HepG2 (cell line): ENCODE data around the gene THSD4. TPM values are rescaled to one million over a fixed set of nuclear protein-coding genes. Genes with fewer than 3 reads are reported as not detected.

Source experiments
- ELF4 ChIP-seq: sonication (generic); formaldehyde crosslinking; IDR thresholded peaks from 2 replicates; pipeline ENCODE4 v1.5.0; 2020; ENCODE audit warnings: missing genetic modification reagents, mild to moderate bottlenecking, moderate library complexity, borderline replicate concordance
- FOSL2 ChIP-seq: sonication (generic); formaldehyde crosslinking; IDR thresholded peaks from 2 replicates; pipeline ENCODE4 v1.4.0; 2020; ENCODE audit warnings: missing genetic modification reagents
- FOXJ3 ChIP-seq: sonication (generic); formaldehyde crosslinking; IDR thresholded peaks from 2 replicates; pipeline ENCODE4 v1.4.0; 2020; ENCODE audit warnings: missing genetic modification reagents, mild to moderate bottlenecking, borderline replicate concordance
- HOXA9 ChIP-seq: sonication (generic); formaldehyde crosslinking; IDR thresholded peaks from 2 replicates; pipeline ENCODE4 v1.8.1; 2022; ENCODE audit warnings: missing genetic modification reagents, mild to moderate bottlenecking, moderate library complexity, borderline replicate concordance
- IRF1 ChIP-seq: sonication (generic); formaldehyde crosslinking; IDR thresholded peaks from 2 replicates; pipeline ENCODE4 v1.4.0; 2020; ENCODE audit warnings: low read depth, mild to moderate bottlenecking, missing genetic modification reagents
- KLF11 ChIP-seq: IDR thresholded peaks from 2 replicates; pipeline ENCODE4 v1.6.1; 2016; ENCODE audit warnings: missing compliant biosample characterization
- MLX ChIP-seq: IDR thresholded peaks from 2 replicates; pipeline ENCODE4 v1.6.1; 2016
- NKX3-1 ChIP-seq: sonication (generic); formaldehyde crosslinking; IDR thresholded peaks from 2 replicates; pipeline ENCODE4 v1.5.0; 2020; ENCODE audit warnings: missing genetic modification reagents
- PAF1 ChIP-seq: IDR thresholded peaks from 2 replicates; pipeline ENCODE4 v1.6.1; 2016; ENCODE audit warnings: missing genetic modification reagents, missing compliant biosample characterization
- RCOR2 ChIP-seq: IDR thresholded peaks from 2 replicates; pipeline ENCODE4 v1.6.1; 2016; ENCODE audit warnings: missing biosample characterization, missing genetic modification reagents
- RFX1 ChIP-seq: fragments of 450-650 bp; IDR thresholded peaks from 2 replicates; pipeline ENCODE4 v1.6.1; 2017
- SMAD9 ChIP-seq: sonication (generic); formaldehyde crosslinking; IDR thresholded peaks from 2 replicates; pipeline ENCODE4 v1.5.1; 2020; ENCODE audit warnings: mild to moderate bottlenecking, missing genetic modification reagents
- THYN1 ChIP-seq: sonication (generic); formaldehyde crosslinking; IDR thresholded peaks from 2 replicates; pipeline ENCODE4 v1.8.1; 2023; ENCODE audit warnings: low read depth, mild to moderate bottlenecking, moderate library complexity, missing genetic modification reagents, borderline replicate concordance
- USF2 ChIP-seq, 2 experiments: sonication (generic) in 1 of 2; formaldehyde crosslinking in 1 of 2; IDR thresholded peaks; 2 replicates each; pipeline versions ENCODE4 v1.5.1 to v1.6.1; 2011 to 2020; ENCODE audit warnings: borderline replicate concordance in 1 of 2, low read depth in 1 of 2, low read length in 1 of 2, mild to moderate bottlenecking in 1 of 2, missing genetic modification reagents in 1 of 2, moderate library complexity in 1 of 2
- ZBTB8A ChIP-seq: sonication (generic); formaldehyde crosslinking; IDR thresholded peaks from 2 replicates; pipeline ENCODE4 v1.4.0; 2020; ENCODE audit warnings: mild to moderate bottlenecking, low read depth, missing genetic modification reagents, borderline replicate concordance
- ZNF501 ChIP-seq: sonication (generic); formaldehyde crosslinking; IDR thresholded peaks from 2 replicates; pipeline ENCODE4 v1.5.1; 2020; ENCODE audit warnings: mild to moderate bottlenecking, moderate library complexity, missing genetic modification reagents
- ZNF709 ChIP-seq: sonication (generic); formaldehyde crosslinking; IDR thresholded peaks from 2 replicates; pipeline ENCODE4 v1.5.0; 2020; ENCODE audit warnings: mild to moderate bottlenecking, missing genetic modification reagents
- ZNF747 ChIP-seq: sonication (generic); formaldehyde crosslinking; IDR thresholded peaks from 2 replicates; pipeline ENCODE4 v1.8.1; 2023; ENCODE audit warnings: missing genetic modification reagents, mild to moderate bottlenecking, borderline replicate concordance
- ZSCAN25 ChIP-seq: sonication (generic); formaldehyde crosslinking; IDR thresholded peaks from 2 replicates; pipeline ENCODE4 v1.8.0; 2022; ENCODE audit warnings: mild to moderate bottlenecking, missing genetic modification reagents
- polyA plus RNA-seq, 8 experiments: library from polyadenylated mRNA; depleted of rRNA in 3 of 8; stranded (reverse) in 7 of 8; unstranded in 1 of 8; fragments of >200 nt; fragmentation: Illumina TruSeq in 4 of 8; extraction: Trizol in 4 of 8; gene quantifications; 2 replicates each; pipeline versions ENCODE4 v1.2.1 to v1.2.3, GENCODE V29; 2011 to 2016; ENCODE audit warnings: low read depth in 4 of 8, missing spikeins in 1 of 8, mixed read lengths in 1 of 8; ENCODE audit not compliant: insufficient read depth in 1 of 8
- total RNA-seq, 5 experiments: library from RNA; depleted of rRNA; stranded (reverse); fragments of >200 nt; fragmentation: Illumina TruSeq; extraction: Trizol; gene quantifications; 2 replicates each; pipeline ENCODE4 v1.2.3, GENCODE V29; 2016; ENCODE audit warnings: low read depth in 1 of 5
- TF ChIP-seq, protein P1 (sequence below): IDR thresholded peaks from 2 replicates; pipeline ENCODE4 v1.6.1; 2016; ENCODE audit warnings: low read depth, control low read depth
- TF ChIP-seq, protein P2 (sequence below): sonication (generic); formaldehyde crosslinking; IDR thresholded peaks from 2 replicates; pipeline ENCODE4 v1.4.0; 2020; ENCODE audit warnings: missing genetic modification reagents

The THSD4 gene
- total and polyA plus RNA-seq, 2 of the 13 experiments (the other 11 are each of a cell fraction or from before 2014, with no cell fraction given) = 0.07 to 0.21 TPM

- TF ChIP-seq USF2 (IDR thresholded peaks at IDR 0.05; ENCODE audit: low read depth, low read length) = no peak
- TF ChIP-seq USF2 (CRISPR knock-in tag; IDR thresholded peaks at IDR 0.05; ENCODE audit: borderline replicate concordance) = no peak
- TF ChIP-seq ELF4 (CRISPR knock-in tag) = no peak
- TF ChIP-seq SMAD9 (CRISPR knock-in tag) = no peak
- TF ChIP-seq, protein P1, sequence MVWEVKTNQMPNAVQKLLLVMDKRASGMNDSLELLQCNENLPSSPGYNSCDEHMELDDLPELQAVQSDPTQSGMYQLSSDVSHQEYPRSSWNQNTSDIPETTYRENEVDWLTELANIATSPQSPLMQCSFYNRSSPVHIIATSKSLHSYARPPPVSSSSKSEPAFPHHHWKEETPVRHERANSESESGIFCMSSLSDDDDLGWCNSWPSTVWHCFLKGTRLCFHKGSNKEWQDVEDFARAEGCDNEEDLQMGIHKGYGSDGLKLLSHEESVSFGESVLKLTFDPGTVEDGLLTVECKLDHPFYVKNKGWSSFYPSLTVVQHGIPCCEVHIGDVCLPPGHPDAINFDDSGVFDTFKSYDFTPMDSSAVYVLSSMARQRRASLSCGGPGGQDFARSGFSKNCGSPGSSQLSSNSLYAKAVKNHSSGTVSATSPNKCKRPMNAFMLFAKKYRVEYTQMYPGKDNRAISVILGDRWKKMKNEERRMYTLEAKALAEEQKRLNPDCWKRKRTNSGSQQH (CRISPR knock-in tag) = no peak
- TF ChIP-seq ZNF709 = no peak
- no peak for TF ChIP-seq IRF1
- TF ChIP-seq THYN1 (CRISPR knock-in tag) = no peak
- TF ChIP-seq HOXA9 (CRISPR knock-in tag) = no peak
- TF ChIP-seq FOXJ3 (CRISPR knock-in tag) = peak; percentile 31; the same call in 1 of the 2 replicates
- TF ChIP-seq MLX = no peak
- no peak for TF ChIP-seq ZSCAN25
- TF ChIP-seq KLF11 = no peak
- TF ChIP-seq NKX3-1 (CRISPR knock-in tag) = no peak
- no peak for TF ChIP-seq ZBTB8A (CRISPR knock-in tag)
- no peak for TF ChIP-seq PAF1
- TF ChIP-seq FOSL2 (CRISPR knock-in tag) = no peak
- no peak for TF ChIP-seq RFX1
- TF ChIP-seq ZNF501 = no peak
- TF ChIP-seq ZNF747 = no peak
- TF ChIP-seq, protein P2, sequence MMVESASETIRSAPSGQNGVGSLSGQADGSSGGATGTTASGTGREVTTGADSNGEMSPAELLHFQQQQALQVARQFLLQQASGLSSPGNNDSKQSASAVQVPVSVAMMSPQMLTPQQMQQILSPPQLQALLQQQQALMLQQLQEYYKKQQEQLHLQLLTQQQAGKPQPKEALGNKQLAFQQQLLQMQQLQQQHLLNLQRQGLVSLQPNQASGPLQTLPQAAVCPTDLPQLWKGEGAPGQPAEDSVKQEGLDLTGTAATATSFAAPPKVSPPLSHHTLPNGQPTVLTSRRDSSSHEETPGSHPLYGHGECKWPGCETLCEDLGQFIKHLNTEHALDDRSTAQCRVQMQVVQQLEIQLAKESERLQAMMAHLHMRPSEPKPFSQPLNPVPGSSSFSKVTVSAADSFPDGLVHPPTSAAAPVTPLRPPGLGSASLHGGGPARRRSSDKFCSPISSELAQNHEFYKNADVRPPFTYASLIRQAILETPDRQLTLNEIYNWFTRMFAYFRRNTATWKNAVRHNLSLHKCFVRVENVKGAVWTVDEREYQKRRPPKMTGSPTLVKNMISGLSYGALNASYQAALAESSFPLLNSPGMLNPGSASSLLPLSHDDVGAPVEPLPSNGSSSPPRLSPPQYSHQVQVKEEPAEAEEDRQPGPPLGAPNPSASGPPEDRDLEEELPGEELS (CRISPR knock-in tag) = peak; percentile 18; the same call in 1 of the 2 replicates
- TF ChIP-seq RCOR2 (CRISPR knock-in tag) = no peak
Measured at GRCh38 chr15:71511796-71512681, 396.8 kb downstream of the THSD4 start (continued).
